ENCODE measurements around the gene NDUFA11.
A peak's percentile ranks its signal among the peaks of the same experiment; 100 is the strongest.

The NDUFA11 gene

DNA sequence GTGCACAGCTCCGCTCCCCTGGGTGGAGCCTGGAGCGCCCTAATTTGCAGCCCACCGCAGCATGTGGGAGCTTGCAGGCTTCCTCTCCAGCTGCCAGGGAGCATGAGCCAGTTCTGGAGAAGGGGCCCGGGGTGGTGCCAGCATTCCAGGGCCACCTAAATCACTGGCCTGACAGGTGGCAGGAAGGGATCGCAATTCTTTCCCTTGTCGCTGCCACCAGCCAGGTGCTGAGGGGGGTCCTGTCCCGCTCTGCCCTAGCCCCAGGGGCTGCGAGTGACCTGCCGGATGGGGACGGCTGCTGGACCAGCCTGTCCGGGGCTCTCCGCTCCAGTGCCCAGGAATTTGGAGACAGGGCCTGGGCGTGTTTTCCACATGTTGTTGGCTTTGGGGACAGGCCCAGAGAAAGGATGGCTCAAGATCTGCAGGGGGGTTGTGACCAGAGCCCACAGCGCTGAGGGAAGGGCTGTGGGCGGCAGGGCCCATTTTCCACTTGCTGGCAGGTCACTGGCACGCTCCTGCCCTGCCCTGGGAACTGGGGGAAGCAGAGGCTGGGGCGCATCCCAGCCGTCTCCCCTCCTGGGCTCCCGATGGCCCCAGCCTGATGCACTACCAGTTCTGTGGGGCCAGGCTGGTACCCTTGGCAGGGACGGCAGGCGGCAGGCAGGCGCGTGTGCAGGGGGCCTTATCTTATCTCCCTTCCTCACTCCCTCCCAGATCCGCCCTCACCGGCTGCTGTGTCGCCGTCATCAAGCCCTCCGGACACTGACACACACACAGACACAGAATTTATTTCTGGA, 9.5 kb downstream of the NDUFA11 start:
- ChIA-PET POLR2A (interaction anchor here (1.8 to 2.0 kb wide), 2 partner anchors 9 to 90 kb away, joined by 7 to 8 read pairs; partner anchors contain the start of genes NDUFA11 and NRTN), CTCF (interaction anchor here (0.8 to 4.2 kb wide), 2 partner anchors 66 to 90 kb away, joined by 3 to 22 read pairs; partner anchors contain the start of gene NRTN)
- TF ChIP-seq NFRKB (IDR thresholded peaks at IDR 0.05) (no peak), LEF1 (IDR thresholded peaks at IDR 0.05; ENCODE audit: borderline replicate concordance) (no peak), FOXK2 (IDR thresholded peaks at IDR 0.05) (no peak)
- TF ChIP-seq, protein P1, sequence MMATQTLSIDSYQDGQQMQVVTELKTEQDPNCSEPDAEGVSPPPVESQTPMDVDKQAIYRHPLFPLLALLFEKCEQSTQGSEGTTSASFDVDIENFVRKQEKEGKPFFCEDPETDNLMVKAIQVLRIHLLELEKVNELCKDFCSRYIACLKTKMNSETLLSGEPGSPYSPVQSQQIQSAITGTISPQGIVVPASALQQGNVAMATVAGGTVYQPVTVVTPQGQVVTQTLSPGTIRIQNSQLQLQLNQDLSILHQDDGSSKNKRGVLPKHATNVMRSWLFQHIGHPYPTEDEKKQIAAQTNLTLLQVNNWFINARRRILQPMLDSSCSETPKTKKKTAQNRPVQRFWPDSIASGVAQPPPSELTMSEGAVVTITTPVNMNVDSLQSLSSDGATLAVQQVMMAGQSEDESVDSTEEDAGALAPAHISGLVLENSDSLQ (IDR thresholded peaks at IDR 0.05) = 0 out of 2 replicates have a peak, but pooled peaks have one; percentile 5
- DNase-seq (ENCODE audit: extremely low spot score) = no peak

DNA sequence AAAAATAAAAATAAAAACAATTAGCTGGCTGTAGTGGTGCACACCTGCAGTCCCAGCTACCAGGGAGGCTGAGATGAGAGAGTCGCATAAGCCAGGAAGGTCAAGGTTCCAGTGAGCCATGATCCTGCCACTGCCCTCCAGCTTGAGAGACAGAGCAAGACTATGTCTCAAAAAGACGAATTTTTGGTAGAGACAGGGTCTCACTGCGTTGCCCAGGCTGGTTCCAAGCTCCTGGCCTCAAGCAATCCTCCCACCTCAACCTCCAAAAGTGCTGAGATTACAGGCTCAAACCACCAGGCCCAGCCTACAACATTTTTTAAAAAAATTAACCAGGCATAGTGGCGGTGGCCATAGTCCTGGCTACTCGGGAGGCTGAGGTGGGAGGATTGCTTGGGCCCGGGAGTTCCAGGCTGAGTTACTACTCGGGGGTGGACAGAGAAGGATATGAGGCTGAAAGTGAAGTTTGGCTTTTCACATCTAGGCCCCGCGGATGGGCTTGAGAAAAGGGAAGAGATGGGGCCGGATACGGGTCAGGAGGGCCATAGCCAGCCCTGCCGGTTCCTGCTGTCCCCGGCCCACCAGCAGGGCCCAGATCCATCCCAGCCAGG, 10.2 kb downstream of the NDUFA11 start:
- ChIA-PET CTCF (interaction anchor here (0.6 to 4.2 kb wide), 3 partner anchors 65 to 129 kb away, joined by 3 to 22 read pairs (median 3); partner anchors contain the start of gene NRTN), POLR2A (interaction anchor here (1.8 to 2.0 kb wide), 2 partner anchors 10 to 89 kb away, joined by 7 to 8 read pairs; partner anchors contain the start of genes NDUFA11 and NRTN)
- no peak for TF ChIP-seq BHLHE40 (IDR thresholded peaks at IDR 0.05; ENCODE audit: borderline replicate concordance)
- no peak for DNase-seq (ENCODE audit: extremely low spot score)

DNA sequence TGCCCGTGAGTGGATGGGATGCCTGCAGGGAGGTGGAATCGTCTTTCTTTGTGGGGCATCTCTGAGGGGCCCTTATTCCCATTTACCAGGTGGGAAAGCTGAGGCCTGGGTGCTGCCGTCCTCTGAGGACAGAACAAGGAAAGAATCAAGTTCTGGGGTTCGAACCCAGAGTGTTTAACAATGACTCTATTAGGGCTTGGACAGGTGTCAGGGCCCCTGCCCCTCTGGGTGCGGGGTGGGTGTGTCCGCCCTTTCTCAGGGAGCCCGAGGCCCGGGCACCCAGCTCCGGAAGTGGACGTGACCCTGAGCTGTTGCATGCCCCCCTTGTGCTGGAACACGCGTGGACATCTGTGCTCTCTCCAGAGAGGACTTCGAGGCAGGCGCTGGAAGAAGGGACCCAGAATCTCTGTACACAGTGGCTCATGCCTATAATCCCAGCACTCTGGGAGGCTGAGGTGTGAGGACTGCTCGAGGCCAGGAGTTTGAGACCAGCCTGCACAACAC, 10.8 kb downstream of the NDUFA11 start:
- no peak for DNase-seq (ENCODE audit: extremely low spot score)
- TF ChIP-seq TARDBP (IDR thresholded peaks at IDR 0.05) (no peak), FOXA1 (IDR thresholded peaks at IDR 0.05) (no peak), ARNT (IDR thresholded peaks at IDR 0.05) (no peak), HDGF (IDR thresholded peaks at IDR 0.05; ENCODE audit: borderline replicate concordance) (no peak), SP1 (IDR thresholded peaks at IDR 0.05) (no peak), FOXK2 (IDR thresholded peaks at IDR 0.05) (no peak), BHLHE40 (IDR thresholded peaks at IDR 0.05; ENCODE audit: borderline replicate concordance) (no peak), NFRKB (IDR thresholded peaks at IDR 0.05) (no peak), LEF1 (IDR thresholded peaks at IDR 0.05; ENCODE audit: borderline replicate concordance) (no peak), ELF4 (IDR thresholded peaks at IDR 0.05) (no peak), FOXM1 (IDR thresholded peaks at IDR 0.05; ENCODE audit: borderline replicate concordance) (no peak), L3MBTL2 (conservative IDR thresholded peaks at IDR 0.05) (no peak), CTBP1 (IDR thresholded peaks at IDR 0.05; ENCODE audit: borderline replicate concordance) (no peak)
- TF ChIP-seq, protein P1 (IDR thresholded peaks at IDR 0.05) = no peak
- POLR2A ChIA-PET = interaction anchor here (1.8 to 3.3 kb wide), 3 partner anchors 10 to 89 kb away, joined by 7 to 17 read pairs (median 8); partner anchors contain the start of genes NDUFA11 and NRTN
- CTCF ChIA-PET = interaction anchor here (0.6 to 4.2 kb wide), 3 partner anchors 64 to 129 kb away, joined by 3 to 22 read pairs (median 3); partner anchors contain the start of gene NRTN

DNA sequence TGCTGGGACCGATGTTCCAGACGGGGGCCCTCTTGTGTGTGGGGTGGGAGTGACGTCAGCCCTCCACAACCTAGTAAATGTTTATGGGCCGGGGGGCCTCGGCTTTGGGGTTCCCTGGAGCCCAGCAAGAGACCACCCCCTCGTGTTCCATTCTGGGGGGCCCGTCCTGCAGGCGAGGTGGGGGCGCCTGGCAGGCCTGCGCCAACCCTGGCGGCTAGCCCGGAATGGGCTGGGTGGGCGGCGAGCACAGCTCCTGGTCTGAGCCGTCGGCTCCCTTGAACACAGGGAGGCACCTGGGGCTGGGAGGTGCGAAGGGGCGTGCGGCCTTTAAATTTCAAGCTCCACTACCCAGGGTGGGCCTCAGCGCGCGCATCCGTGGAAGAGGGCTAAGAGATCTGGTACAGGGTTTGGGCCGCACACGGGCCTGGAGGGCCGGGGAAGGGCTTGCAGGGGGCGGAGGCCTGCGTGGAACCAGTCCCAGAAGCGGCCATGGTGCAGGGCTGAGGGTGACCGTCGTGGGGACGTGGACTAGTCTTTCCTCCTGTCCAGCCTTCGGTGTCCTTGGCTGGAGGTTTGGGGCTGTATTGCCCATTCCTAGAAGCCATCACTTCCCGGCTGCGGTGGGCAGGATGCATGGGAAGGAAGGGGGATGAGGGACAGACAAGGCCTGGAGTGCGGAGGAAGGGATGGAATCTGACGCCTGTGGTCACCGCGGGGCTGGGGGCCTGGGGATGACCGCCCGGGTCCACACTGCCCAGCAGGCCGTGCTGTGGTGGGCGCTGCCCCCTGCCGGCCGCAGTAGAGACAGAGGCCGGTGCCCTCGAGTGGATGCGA, 11.4 kb downstream of the NDUFA11 start:
- CTCF ChIA-PET = interaction anchor here (0.7 to 4.2 kb wide), 3 partner anchors 12 to 88 kb away, joined by 3 to 22 read pairs (median 3); partner anchors contain the start of genes NDUFA11 and NRTN
- no peak for TF ChIP-seq L3MBTL2 (conservative IDR thresholded peaks at IDR 0.05)
- no peak for TF ChIP-seq SUZ12 (IDR thresholded peaks at IDR 0.05)
- no peak for TF ChIP-seq LEF1 (IDR thresholded peaks at IDR 0.05; ENCODE audit: borderline replicate concordance)
- TF ChIP-seq, protein P1 (IDR thresholded peaks at IDR 0.05) = no peak
- TF ChIP-seq FOXA1 (IDR thresholded peaks at IDR 0.05) = no peak
- no peak for TF ChIP-seq NFRKB (IDR thresholded peaks at IDR 0.05)
- POLR2A ChIA-PET = interaction anchor here (1.8 to 3.3 kb wide), 4 partner anchors 11 to 88 kb away, joined by 7 to 17 read pairs (median 10); partner anchors contain the start of genes NDUFA11 and NRTN
- peak; percentile 56 for DNase-seq (ENCODE audit: extremely low spot score)

DNA sequence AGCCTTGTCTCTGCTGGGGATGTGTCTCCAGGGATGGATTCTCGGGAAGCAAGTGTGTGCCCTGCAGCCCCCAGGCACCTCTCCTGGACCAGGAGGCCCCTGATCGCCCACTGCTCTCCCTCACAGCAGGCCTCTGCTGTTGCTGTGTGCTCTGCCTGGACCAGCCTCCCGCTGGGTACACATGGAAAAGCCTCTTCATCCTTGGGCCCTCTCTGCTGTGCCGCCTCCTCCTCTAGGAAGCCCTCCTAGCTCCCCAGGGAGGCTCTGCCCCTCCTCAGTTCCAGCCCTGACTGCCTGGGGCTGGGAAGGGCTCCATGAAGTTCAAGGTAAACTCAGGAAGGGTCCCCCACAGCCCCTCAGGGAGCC, 12.0 kb downstream of the NDUFA11 start:
- CTCF ChIA-PET = interaction anchor here (0.7 to 4.2 kb wide), 3 partner anchors 12 to 87 kb away, joined by 3 to 22 read pairs (median 3); partner anchors contain the start of genes NDUFA11 and NRTN
- DNase-seq (ENCODE audit: extremely low spot score) = no peak
- TF ChIP-seq TARDBP (IDR thresholded peaks at IDR 0.05) (no peak), SP1 (IDR thresholded peaks at IDR 0.05) (no peak), L3MBTL2 (conservative IDR thresholded peaks at IDR 0.05) (no peak), BHLHE40 (IDR thresholded peaks at IDR 0.05; ENCODE audit: borderline replicate concordance) (no peak)
- POLR2A ChIA-PET = interaction anchor here (0.7 to 3.3 kb wide), 3 partner anchors 12 to 173 kb away, joined by 3 to 17 read pairs (median 13); partner anchors contain the start of gene NDUFA11

All from HEK293T (cell line).